Measurements from ENCODE around the gene MOB3B.

DNA sequence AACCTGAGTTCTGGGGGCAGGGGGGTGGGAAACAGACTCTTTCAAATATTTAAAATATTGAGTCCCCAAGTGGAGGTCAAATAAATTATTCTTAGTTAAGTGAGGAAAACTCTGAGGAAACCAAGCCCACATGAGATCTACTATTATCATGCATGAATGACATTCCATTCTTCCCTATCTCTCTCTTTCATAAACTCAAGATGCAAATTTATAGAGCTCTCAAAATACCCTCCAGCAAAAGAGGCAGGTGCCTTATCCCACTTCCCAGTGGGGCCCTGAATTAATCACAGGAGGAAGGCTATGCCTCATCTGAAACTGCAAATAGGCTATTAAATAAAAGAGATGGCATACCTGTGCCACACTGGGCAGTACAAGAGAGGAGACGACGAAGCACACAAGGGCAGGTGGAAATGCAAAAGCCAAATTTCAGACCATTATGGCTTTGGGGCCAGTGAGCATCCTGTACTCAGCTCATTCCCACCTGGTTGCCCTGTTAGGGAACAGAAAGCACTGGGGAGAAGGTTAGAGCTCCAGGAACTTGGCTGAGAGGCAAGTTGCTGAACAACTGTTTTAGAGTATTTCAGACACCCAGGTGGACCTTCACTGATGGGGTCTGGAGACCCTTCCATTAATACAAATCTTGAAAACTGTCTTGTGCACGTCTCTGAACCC is 130.5 kb downstream of the MOB3B start:
- TF ChIP-seq, protein P1, sequence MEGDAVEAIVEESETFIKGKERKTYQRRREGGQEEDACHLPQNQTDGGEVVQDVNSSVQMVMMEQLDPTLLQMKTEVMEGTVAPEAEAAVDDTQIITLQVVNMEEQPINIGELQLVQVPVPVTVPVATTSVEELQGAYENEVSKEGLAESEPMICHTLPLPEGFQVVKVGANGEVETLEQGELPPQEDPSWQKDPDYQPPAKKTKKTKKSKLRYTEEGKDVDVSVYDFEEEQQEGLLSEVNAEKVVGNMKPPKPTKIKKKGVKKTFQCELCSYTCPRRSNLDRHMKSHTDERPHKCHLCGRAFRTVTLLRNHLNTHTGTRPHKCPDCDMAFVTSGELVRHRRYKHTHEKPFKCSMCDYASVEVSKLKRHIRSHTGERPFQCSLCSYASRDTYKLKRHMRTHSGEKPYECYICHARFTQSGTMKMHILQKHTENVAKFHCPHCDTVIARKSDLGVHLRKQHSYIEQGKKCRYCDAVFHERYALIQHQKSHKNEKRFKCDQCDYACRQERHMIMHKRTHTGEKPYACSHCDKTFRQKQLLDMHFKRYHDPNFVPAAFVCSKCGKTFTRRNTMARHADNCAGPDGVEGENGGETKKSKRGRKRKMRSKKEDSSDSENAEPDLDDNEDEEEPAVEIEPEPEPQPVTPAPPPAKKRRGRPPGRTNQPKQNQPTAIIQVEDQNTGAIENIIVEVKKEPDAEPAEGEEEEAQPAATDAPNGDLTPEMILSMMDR (conservative IDR thresholded peaks at IDR 0.05 in 1 of 2, IDR thresholded peaks at IDR 0.05 in 1 of 2; ENCODE audit: low read depth in 1 of 2, low read length in 2 of 2): no peak
- no peak for TF ChIP-seq EZH2 (IDR thresholded peaks at IDR 0.05; ENCODE audit: low read length, missing control alignments)
